Gastroesophageal sphincter (tissue), 4 donors: ENCODE measurements around the gene SPOP. TPM values are rescaled to one million over a fixed set of nuclear protein-coding genes. Genes with fewer than 3 reads are reported as not detected.

Experiments
- ATAC-seq: fragments of 150-250 bp; one replicate; pipeline ENCODE4 v1.9.1; 2016; ENCODE audit warnings: mild to moderate bottlenecking, moderate library complexity
- H3K27ac ChIP-seq, 4 donors: fragments of 200-600 bp; sonication (generic) in 3 of 4; 1 replicate in 3 of 4; 2 replicates in 1 of 4; pipeline ENCODE4 v1.5.1; 2016 to 2019
- H3K27me3 ChIP-seq: fragments of 200-600 bp; sonication (generic); one replicate; pipeline ENCODE4 v1.5.1; 2019
- H3K36me3 ChIP-seq, 2 donors: fragments of 200-600 bp; sonication (generic); one replicate each; pipeline ENCODE4 v1.5.1; 2019; ENCODE audit warnings: control low read depth in 1 of 2
- H3K4me1 ChIP-seq, 3 donors: fragments of 200-600 bp; sonication (generic); 1 replicate in 2 of 3; 2 replicates in 1 of 3; pipeline ENCODE4 v1.5.1; 2016 to 2019; ENCODE audit warnings: control low read depth in 2 of 3
- H3K4me3 ChIP-seq, 2 donors: fragments of 200-600 bp; sonication (generic); one replicate each; pipeline ENCODE4 v1.5.1; 2019; ENCODE audit warnings: mild to moderate bottlenecking in 1 of 2, moderate library complexity in 1 of 2
- H3K9me3 ChIP-seq, 3 donors: fragments of 200-600 bp; sonication (generic); one replicate each; pipeline ENCODE4 v1.5.1; 2017 to 2019; ENCODE audit warnings: control low read depth in 2 of 3
- EP300 ChIP-seq: sonication (generic); formaldehyde crosslinking; IDR thresholded peaks from one replicate; pipeline ENCODE4 v1.6.1; 2017; ENCODE audit warnings: antibody characterized with exemption, mild to moderate bottlenecking
- POLR2A ChIP-seq, 2 donors: fragments of 450-650 bp; IDR thresholded peaks; one replicate each; pipeline ENCODE4 v1.6.1; 2017; ENCODE audit warnings: antibody characterized with exemption in 2 of 2, mild to moderate bottlenecking in 2 of 2, moderate library complexity in 1 of 2
- POLR2AphosphoS5 ChIP-seq: sonication (generic); formaldehyde crosslinking; IDR thresholded peaks from one replicate; pipeline ENCODE4 v1.6.1; 2017; ENCODE audit warnings: antibody characterized with exemption
- WGBS, 2 donors: methylation state at CpG; one replicate each; pipeline ENCODE4 v1.1.5; 2018; ENCODE audit warnings: low coverage in 1 of 2; 5-methylcytosine and 5-hydroxymethylcytosine counted together
- total RNA-seq, 4 donors: library from RNA; depleted of rRNA; stranded (reverse); fragments of >200 nt; gene quantifications; one replicate each; pipeline ENCODE4 v1.1.0, GENCODE V29; 2016
- TF ChIP-seq, protein P1 (sequence below), 4 experiments: fragments of 200-600 bp in 2 of 4; fragments of 450-650 bp in 2 of 4; sonication (generic) in 1 of 4; IDR thresholded peaks; one replicate each; pipeline ENCODE4 v1.5.1; 2017 to 2019; ENCODE audit warnings: antibody characterized with exemption in 4 of 4, mild to moderate bottlenecking in 2 of 4, moderate library complexity in 2 of 4

Gene SPOP
- total RNA-seq, 4 donors from 2014 or later, result 159 to 268 (median 176) TPM

DNA sequence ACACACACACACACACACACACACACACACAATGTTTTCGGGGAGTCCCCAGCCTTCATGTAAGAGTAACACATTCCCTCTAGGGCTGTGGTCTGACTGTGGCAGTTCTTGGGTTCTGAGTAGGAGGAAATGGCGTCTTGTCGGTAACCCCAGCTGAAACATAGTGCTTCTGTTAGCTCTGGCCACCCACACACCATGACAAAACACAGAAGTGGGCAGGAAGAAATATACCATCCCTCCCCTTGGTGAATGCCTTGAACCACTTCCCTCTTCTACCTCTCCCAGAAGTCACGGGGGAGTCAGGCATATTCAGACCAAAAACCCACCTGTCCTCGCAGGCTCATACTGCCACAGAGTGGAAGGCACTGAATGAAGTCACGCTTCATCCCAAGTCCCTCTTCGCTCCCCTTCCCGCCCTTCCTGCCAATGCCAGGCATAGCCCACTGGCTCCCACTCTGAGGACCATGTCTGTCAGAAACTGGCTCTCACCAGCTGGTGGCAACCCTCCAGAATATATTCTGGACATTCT lies 18.4 kb upstream of the SPOP start:
- Histone ChIP-seq H3K9me3 (no peaks in the 10 kb centered on the region), H3K36me3 (peaks cover 0 to 18% of the 10 kb centered on the region in 2 donors), H3K27me3 (no peaks in the 10 kb centered on the region), H3K4me1 (peaks cover 0 to 28% (median 7%) of the 10 kb centered on the region in 3 donors), H3K27ac (no peak overlapping the region), H3K4me3 (no peak overlapping the region)
- TF ChIP-seq, protein P1, sequence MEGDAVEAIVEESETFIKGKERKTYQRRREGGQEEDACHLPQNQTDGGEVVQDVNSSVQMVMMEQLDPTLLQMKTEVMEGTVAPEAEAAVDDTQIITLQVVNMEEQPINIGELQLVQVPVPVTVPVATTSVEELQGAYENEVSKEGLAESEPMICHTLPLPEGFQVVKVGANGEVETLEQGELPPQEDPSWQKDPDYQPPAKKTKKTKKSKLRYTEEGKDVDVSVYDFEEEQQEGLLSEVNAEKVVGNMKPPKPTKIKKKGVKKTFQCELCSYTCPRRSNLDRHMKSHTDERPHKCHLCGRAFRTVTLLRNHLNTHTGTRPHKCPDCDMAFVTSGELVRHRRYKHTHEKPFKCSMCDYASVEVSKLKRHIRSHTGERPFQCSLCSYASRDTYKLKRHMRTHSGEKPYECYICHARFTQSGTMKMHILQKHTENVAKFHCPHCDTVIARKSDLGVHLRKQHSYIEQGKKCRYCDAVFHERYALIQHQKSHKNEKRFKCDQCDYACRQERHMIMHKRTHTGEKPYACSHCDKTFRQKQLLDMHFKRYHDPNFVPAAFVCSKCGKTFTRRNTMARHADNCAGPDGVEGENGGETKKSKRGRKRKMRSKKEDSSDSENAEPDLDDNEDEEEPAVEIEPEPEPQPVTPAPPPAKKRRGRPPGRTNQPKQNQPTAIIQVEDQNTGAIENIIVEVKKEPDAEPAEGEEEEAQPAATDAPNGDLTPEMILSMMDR (IDR thresholded peaks at IDR 0.05), result no peak
- no peak for TF ChIP-seq EP300
- TF ChIP-seq POLR2AphosphoS5, result no peak
- TF ChIP-seq POLR2A (IDR thresholded peaks at IDR 0.05), result no peak
- 76 to 83% methylated on average over 2 to 3 of the region's 8 CpGs for WGBS, 2 donors
- no peak for ATAC-seq

GRCh38 chr17:49695698-49696232 lies 17.9 kb upstream of the SPOP start:
- no peak overlapping the region for H3K27ac ChIP-seq
- H3K27me3 ChIP-seq, result no peaks in the 10 kb centered on the region
- H3K36me3 ChIP-seq, result peaks cover 0 to 13% of the 10 kb centered on the region in 2 donors
- H3K9me3 ChIP-seq, result no peaks in the 10 kb centered on the region
- no peak for ATAC-seq
- H3K4me1 ChIP-seq, result peaks cover under 1 to 34% (median 7%) of the 10 kb centered on the region in 3 donors
- no peak overlapping the region for H3K4me3 ChIP-seq
- 36 to 49% methylated on average over 4 to 5 of the region's 5 CpGs for WGBS, 2 donors
- TF ChIP-seq EP300, result no peak
- no peak for TF ChIP-seq POLR2A (IDR thresholded peaks at IDR 0.05)

DNA sequence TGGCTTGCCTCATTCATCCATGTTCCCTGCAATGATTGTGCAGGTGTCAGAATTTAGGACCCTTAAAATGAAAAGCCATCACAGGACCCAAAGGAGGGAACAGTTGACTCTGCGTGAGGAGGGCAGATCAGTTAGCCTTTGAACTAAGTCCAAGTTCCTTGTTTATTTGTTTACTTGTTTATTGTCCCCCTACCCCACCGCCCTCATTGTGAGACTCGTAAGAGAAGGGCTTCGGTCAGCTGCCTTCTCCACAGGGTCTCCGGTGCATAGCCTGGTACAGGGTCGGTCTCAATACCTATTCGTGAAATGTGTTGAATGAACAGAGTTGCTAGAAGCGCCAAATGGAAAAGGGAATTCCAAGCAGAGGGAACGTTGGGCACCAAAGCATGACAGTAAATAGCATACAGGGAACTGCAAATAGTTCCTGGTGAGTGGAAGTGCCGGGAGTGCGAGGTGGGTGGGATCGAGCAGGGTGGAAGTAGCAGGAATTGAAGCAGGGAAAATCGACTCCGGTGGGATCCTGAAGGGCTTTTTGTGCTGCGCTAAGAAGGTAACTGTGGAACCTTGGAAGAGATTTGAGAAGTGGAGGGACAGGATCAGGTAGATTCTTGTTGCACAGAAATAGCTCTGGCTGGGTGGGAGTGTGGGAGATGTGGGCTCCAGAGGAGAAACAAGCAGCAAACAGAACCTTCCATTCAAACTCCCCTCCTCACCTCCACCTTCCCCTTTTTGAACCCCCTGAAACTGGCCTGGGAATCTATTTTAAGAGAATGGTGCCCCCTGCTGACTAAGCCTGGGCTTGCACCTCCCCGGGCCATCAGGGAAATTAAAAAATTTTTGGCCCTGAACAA lies 17.2 kb upstream of the SPOP start:
- WGBS, 2 donors, result 21 to 22% methylated on average over 15 to 16 of the region's 16 CpGs
- Histone ChIP-seq H3K4me3 (no peak overlapping the region), H3K4me1 (peaks cover 5 to 40% (median 7%) of the 10 kb centered on the region in 3 donors), H3K36me3 (peaks cover 0 to 6% of the 10 kb centered on the region in 2 donors), H3K27me3 (no peaks in the 10 kb centered on the region), H3K9me3 (no peaks in the 10 kb centered on the region), H3K27ac (peak overlapping the region in 2 of 4 donors; percentile 14 to 33)
- no peak for ATAC-seq
- TF ChIP-seq, protein P1 (IDR thresholded peaks at IDR 0.05), result peak; percentile 90 to 97 (median 94)
- no peak for TF ChIP-seq POLR2AphosphoS5

DNA sequence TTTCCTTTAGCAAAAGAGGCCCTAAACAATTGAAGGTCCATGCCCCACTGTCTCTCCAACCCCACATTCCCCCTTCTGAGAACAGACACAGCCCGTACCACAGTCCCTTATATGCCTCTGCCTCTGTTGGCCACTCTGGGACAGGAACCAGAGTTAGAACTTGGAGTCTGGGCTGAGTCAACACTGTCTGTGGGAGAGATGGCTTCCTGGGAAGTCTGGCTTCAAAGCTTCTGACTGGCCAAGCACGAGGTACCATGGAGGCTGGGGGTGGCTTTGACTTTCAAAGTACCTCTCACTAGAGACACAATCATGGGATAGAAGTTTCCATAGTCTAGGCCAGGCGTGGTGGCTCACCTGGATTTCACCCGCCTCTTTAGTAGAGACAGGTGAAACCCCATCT lies 14.9 kb upstream of the SPOP start:
- TF ChIP-seq POLR2AphosphoS5 (no peak), EP300 (no peak), POLR2A (IDR thresholded peaks at IDR 0.05) (no peak)
- TF ChIP-seq, protein P1 (IDR thresholded peaks at IDR 0.05), result no peak
- Histone ChIP-seq H3K27ac (peak overlapping the region; percentile 83 to 94 (median 90)), H3K27me3 (no peaks in the 10 kb centered on the region), H3K4me3 (no peak overlapping the region), H3K4me1 (peaks cover 5 to 54% (median 7%) of the 10 kb centered on the region in 3 donors), H3K36me3 (no peaks in the 10 kb centered on the region), H3K9me3 (no peaks in the 10 kb centered on the region)
- 58 to 83% methylated on average over 1 to 2 of the region's 4 CpGs for WGBS, 2 donors
- ATAC-seq, result no peak

- peak; percentile 17 for TF ChIP-seq POLR2AphosphoS5
- TF ChIP-seq, protein P1 (IDR thresholded peaks at IDR 0.05), result no peak
- TF ChIP-seq EP300, result no peak
- TF ChIP-seq POLR2A (IDR thresholded peaks at IDR 0.05), result no peak
- Histone ChIP-seq H3K27me3 (no peaks in the 10 kb centered on the region), H3K36me3 (no peaks in the 10 kb centered on the region), H3K27ac (peak overlapping the region; percentile 83 to 94 (median 90)), H3K4me1 (peaks cover 5 to 64% (median 7%) of the 10 kb centered on the region in 3 donors), H3K9me3 (no peaks in the 10 kb centered on the region), H3K4me3 (no peak overlapping the region)
- ATAC-seq, result peak; percentile 5
- 27 to 42% methylated on average over 7 to 8 of the region's 8 CpGs for WGBS, 2 donors
Measured at GRCh38 chr17:49691677-49692191, 13.8 kb upstream of the SPOP start.
